ENCODE data around the gene MBD3L2B. TPM values are rescaled to one million over a fixed set of nuclear protein-coding genes. Genes with fewer than 3 reads are reported as not detected.

Gene MBD3L2B
- total and polyA plus RNA-seq, 9 of the 15 experiments (the other 6 are each of a cell fraction or from before 2014, with no cell fraction given): not detected

Other genes with a start within 250 kb of the MBD3L2B start
- gene VAV1, start 248.7 kb downstream of the MBD3L2B start, total RNA-seq (2014; rRNA removed): 13.6 and 13.7 TPM in 2 replicates
- gene VAV1, start 248.7 kb downstream of the MBD3L2B start, total RNA-seq (2014; rRNA removed; fragmentation: Illumina TruSeq; extraction: Trizol): 8.7 and 9.4 TPM in 2 replicates
- gene VAV1, start 248.7 kb downstream of the MBD3L2B start, total RNA-seq (2015; rRNA removed; fragmentation: Illumina TruSeq; extraction: Trizol): 19.1 and 19.7 TPM in 2 replicates
- gene VAV1, start 248.7 kb downstream of the MBD3L2B start, total RNA-seq (2021): 17.3 and 20.1 TPM in 2 replicates
- gene VAV1, start 248.7 kb downstream of the MBD3L2B start, polyA plus RNA-seq (2011; rRNA removed): 8.4 and 18.5 TPM in 2 replicates
- gene VAV1, start 248.7 kb downstream of the MBD3L2B start, polyA plus RNA-seq (2014; fragmentation: Illumina TruSeq; extraction: Trizol): 12.4 and 13.3 TPM in 2 replicates
- gene VAV1, start 248.7 kb downstream of the MBD3L2B start, polyA plus RNA-seq (2014; fragmentation: Nextera tagmentation; extraction: Ambion mirVana): 1 to 10 TPM in 1 of 2 experiments, under 1 TPM in 1; 0.46 to 1.3 TPM
- gene VAV1, start 248.7 kb downstream of the MBD3L2B start, polyA plus RNA-seq (2014; rRNA removed): 10.9 and 11.1 TPM in 2 replicates
- gene ADGRE1, start 133.9 kb downstream of the MBD3L2B start, total RNA-seq (2014; rRNA removed): 0.08 and 0.09 TPM in 2 replicates
- gene ADGRE1, start 133.9 kb downstream of the MBD3L2B start, total RNA-seq (2014; rRNA removed; fragmentation: Illumina TruSeq; extraction: Trizol): 0.22 and 0.45 TPM in 2 replicates
- gene ADGRE1, start 133.9 kb downstream of the MBD3L2B start, total RNA-seq (2015; rRNA removed; fragmentation: Illumina TruSeq; extraction: Trizol): 0.25 and 0.26 TPM in 2 replicates
- gene ADGRE1, start 133.9 kb downstream of the MBD3L2B start, total RNA-seq (2021): 0.07 and 0.49 TPM in 2 replicates
- 0.19 and 0.25 TPM in 2 replicates for gene ADGRE1, start 133.9 kb downstream of the MBD3L2B start, polyA plus RNA-seq (2011; rRNA removed)
- 0.25 and 0.30 TPM in 2 replicates for gene ADGRE1, start 133.9 kb downstream of the MBD3L2B start, polyA plus RNA-seq (2014; fragmentation: Illumina TruSeq; extraction: Trizol)
- gene ADGRE1, start 133.9 kb downstream of the MBD3L2B start, polyA plus RNA-seq (2014; fragmentation: Nextera tagmentation; extraction: Ambion mirVana): under 1 TPM in 1 of 2 experiments, not detected in 1; 0.28 TPM
- gene ADGRE1, start 133.9 kb downstream of the MBD3L2B start, polyA plus RNA-seq (2014; rRNA removed): 0.24 and 0.31 TPM in 2 replicates
- not detected in 2 replicates for gene MBD3L5, start 9.1 kb upstream of the MBD3L2B start, total RNA-seq (2014; rRNA removed)
- not detected in 2 replicates for gene MBD3L5, start 9.1 kb upstream of the MBD3L2B start, total RNA-seq (2014; rRNA removed; fragmentation: Illumina TruSeq; extraction: Trizol)
- not detected in 2 replicates for gene MBD3L5, start 9.1 kb upstream of the MBD3L2B start, total RNA-seq (2015; rRNA removed; fragmentation: Illumina TruSeq; extraction: Trizol)
- not detected in 2 replicates for gene MBD3L5, start 9.1 kb upstream of the MBD3L2B start, total RNA-seq (2021)
- not detected in 2 replicates for gene MBD3L5, start 9.1 kb upstream of the MBD3L2B start, polyA plus RNA-seq (2011; rRNA removed)
- not detected in 2 replicates for gene MBD3L5, start 9.1 kb upstream of the MBD3L2B start, polyA plus RNA-seq (2014; fragmentation: Illumina TruSeq; extraction: Trizol)
- not detected for gene MBD3L5, start 9.1 kb upstream of the MBD3L2B start, polyA plus RNA-seq (2014; fragmentation: Nextera tagmentation; extraction: Ambion mirVana)
- gene MBD3L5, start 9.1 kb upstream of the MBD3L2B start, polyA plus RNA-seq (2014; rRNA removed): not detected in 2 replicates
- gene MBD3L4, start 18.7 kb upstream of the MBD3L2B start, total RNA-seq (2014; rRNA removed): not detected in 2 replicates
- not detected in 2 replicates for gene MBD3L4, start 18.7 kb upstream of the MBD3L2B start, total RNA-seq (2014; rRNA removed; fragmentation: Illumina TruSeq; extraction: Trizol)
- not detected in 2 replicates for gene MBD3L4, start 18.7 kb upstream of the MBD3L2B start, total RNA-seq (2015; rRNA removed; fragmentation: Illumina TruSeq; extraction: Trizol)
- gene MBD3L4, start 18.7 kb upstream of the MBD3L2B start, total RNA-seq (2021): not detected in 2 replicates
- gene MBD3L4, start 18.7 kb upstream of the MBD3L2B start, polyA plus RNA-seq (2011; rRNA removed): not detected in 2 replicates
- gene MBD3L4, start 18.7 kb upstream of the MBD3L2B start, polyA plus RNA-seq (2014; fragmentation: Illumina TruSeq; extraction: Trizol): not detected in 2 replicates
- not detected for gene MBD3L4, start 18.7 kb upstream of the MBD3L2B start, polyA plus RNA-seq (2014; fragmentation: Nextera tagmentation; extraction: Ambion mirVana)
- not detected in 2 replicates for gene MBD3L4, start 18.7 kb upstream of the MBD3L2B start, polyA plus RNA-seq (2014; rRNA removed)
- gene MBD3L2, start 27.9 kb upstream of the MBD3L2B start, total RNA-seq (2014; rRNA removed): not detected in 2 replicates
- gene MBD3L2, start 27.9 kb upstream of the MBD3L2B start, total RNA-seq (2014; rRNA removed; fragmentation: Illumina TruSeq; extraction: Trizol): not detected in 2 replicates
- not detected in 2 replicates for gene MBD3L2, start 27.9 kb upstream of the MBD3L2B start, total RNA-seq (2015; rRNA removed; fragmentation: Illumina TruSeq; extraction: Trizol)
- gene MBD3L2, start 27.9 kb upstream of the MBD3L2B start, total RNA-seq (2021): not detected in 2 replicates
- not detected in 2 replicates for gene MBD3L2, start 27.9 kb upstream of the MBD3L2B start, polyA plus RNA-seq (2011; rRNA removed)
- not detected in 2 replicates for gene MBD3L2, start 27.9 kb upstream of the MBD3L2B start, polyA plus RNA-seq (2014; fragmentation: Illumina TruSeq; extraction: Trizol)
- gene MBD3L2, start 27.9 kb upstream of the MBD3L2B start, polyA plus RNA-seq (2014; fragmentation: Nextera tagmentation; extraction: Ambion mirVana): not detected
- not detected in 2 replicates for gene MBD3L2, start 27.9 kb upstream of the MBD3L2B start, polyA plus RNA-seq (2014; rRNA removed)
- not detected in 2 replicates for gene MBD3L3, start 37.2 kb upstream of the MBD3L2B start, total RNA-seq (2014; rRNA removed)
- not detected in 2 replicates for gene MBD3L3, start 37.2 kb upstream of the MBD3L2B start, total RNA-seq (2014; rRNA removed; fragmentation: Illumina TruSeq; extraction: Trizol)
- gene MBD3L3, start 37.2 kb upstream of the MBD3L2B start, total RNA-seq (2015; rRNA removed; fragmentation: Illumina TruSeq; extraction: Trizol): not detected in 2 replicates
- not detected in 2 replicates for gene MBD3L3, start 37.2 kb upstream of the MBD3L2B start, total RNA-seq (2021)
- not detected in 2 replicates for gene MBD3L3, start 37.2 kb upstream of the MBD3L2B start, polyA plus RNA-seq (2011; rRNA removed)
- not detected in 2 replicates for gene MBD3L3, start 37.2 kb upstream of the MBD3L2B start, polyA plus RNA-seq (2014; fragmentation: Illumina TruSeq; extraction: Trizol)
- not detected for gene MBD3L3, start 37.2 kb upstream of the MBD3L2B start, polyA plus RNA-seq (2014; fragmentation: Nextera tagmentation; extraction: Ambion mirVana)
- gene MBD3L3, start 37.2 kb upstream of the MBD3L2B start, polyA plus RNA-seq (2014; rRNA removed): not detected in 2 replicates
- 5.1 and 5.7 TPM in 2 replicates for gene ZNF557, start 48.3 kb upstream of the MBD3L2B start, total RNA-seq (2014; rRNA removed)
- gene ZNF557, start 48.3 kb upstream of the MBD3L2B start, total RNA-seq (2014; rRNA removed; fragmentation: Illumina TruSeq; extraction: Trizol): 5.6 and 7.1 TPM in 2 replicates
- 6.6 and 6.7 TPM in 2 replicates for gene ZNF557, start 48.3 kb upstream of the MBD3L2B start, total RNA-seq (2015; rRNA removed; fragmentation: Illumina TruSeq; extraction: Trizol)
- gene ZNF557, start 48.3 kb upstream of the MBD3L2B start, total RNA-seq (2021): 5.4 TPM in 2 replicates
- gene ZNF557, start 48.3 kb upstream of the MBD3L2B start, polyA plus RNA-seq (2011; rRNA removed): 3.5 and 4.0 TPM in 2 replicates
- gene ZNF557, start 48.3 kb upstream of the MBD3L2B start, polyA plus RNA-seq (2014; fragmentation: Illumina TruSeq; extraction: Trizol): 2.6 and 3.0 TPM in 2 replicates
- gene ZNF557, start 48.3 kb upstream of the MBD3L2B start, polyA plus RNA-seq (2014; fragmentation: Nextera tagmentation; extraction: Ambion mirVana): 1 to 10 TPM; 3.8 to 4.4 TPM
- 2.2 and 2.8 TPM in 2 replicates for gene ZNF557, start 48.3 kb upstream of the MBD3L2B start, polyA plus RNA-seq (2014; rRNA removed)